ENCODE data around the gene CCDC57.
A peak's percentile ranks its signal among the peaks of the same experiment; 100 is the strongest.

Gene CCDC57

GRCh38 chr17:82245134-82246039, 32.7 kb upstream of the CCDC57 start:
- Histone ChIP-seq H3K9me3 (ENCODE audit: control insufficient read depth in 2 of 2, low read length in 2 of 2) (no peaks in the 10 kb centered on the region), H3K27me3 (ENCODE audit: control insufficient read depth in 1 of 2, insufficient read depth in 2 of 2, low read length in 2 of 2) (no peaks in the 10 kb centered on the region), H3K4me3 (ENCODE audit: low read length in 2 of 2) (no peak overlapping the region), H3K9ac (ENCODE audit: low read length in 2 of 2) (peak overlapping the region in 1 of 2 donors; percentile 5), H3K36me3 (ENCODE audit: control insufficient read depth in 2 of 2, insufficient read depth in 2 of 2, low read length in 2 of 2) (peaks cover 57 to 60% of the 10 kb centered on the region in 2 donors), H3K27ac (ENCODE audit: low read length) (peak overlapping the region; percentile 93), H3K4me1 (ENCODE audit: control insufficient read depth, insufficient read depth, low read length) (peaks cover 71% of the 10 kb centered on the region)

- peaks cover 50 to 53% of the 10 kb centered on the region in 2 donors for H3K36me3 ChIP-seq (ENCODE audit: control insufficient read depth in 2 of 2, insufficient read depth in 2 of 2, low read length in 2 of 2)
- H3K9me3 ChIP-seq (ENCODE audit: control insufficient read depth in 2 of 2, low read length in 2 of 2) = no peaks in the 10 kb centered on the region
- no peaks in the 10 kb centered on the region for H3K27me3 ChIP-seq (ENCODE audit: control insufficient read depth in 1 of 2, insufficient read depth in 2 of 2, low read length in 2 of 2)
- H3K4me1 ChIP-seq (ENCODE audit: control insufficient read depth, insufficient read depth, low read length) = peaks cover 76% of the 10 kb centered on the region
- H3K9ac ChIP-seq (ENCODE audit: low read length in 2 of 2) = no peak overlapping the region
- H3K27ac ChIP-seq (ENCODE audit: low read length) = peak overlapping the region; percentile 88
- no peak overlapping the region for H3K4me3 ChIP-seq (ENCODE audit: low read length in 2 of 2)
These were observed 31.9 kb upstream of the CCDC57 start for GRCh38 chr17:82244413-82245133.

- H3K36me3 ChIP-seq (ENCODE audit: control insufficient read depth in 2 of 2, insufficient read depth in 2 of 2, low read length in 2 of 2) = peaks cover 47 to 48% of the 10 kb centered on the region in 2 donors
- peaks cover 82% of the 10 kb centered on the region for H3K4me1 ChIP-seq (ENCODE audit: control insufficient read depth, insufficient read depth, low read length)
- H3K9me3 ChIP-seq (ENCODE audit: control insufficient read depth in 2 of 2, low read length in 2 of 2) = no peaks in the 10 kb centered on the region
- H3K27me3 ChIP-seq (ENCODE audit: control insufficient read depth in 1 of 2, insufficient read depth in 2 of 2, low read length in 2 of 2) = no peaks in the 10 kb centered on the region
- H3K9ac ChIP-seq (ENCODE audit: low read length in 2 of 2) = no peak overlapping the region
- H3K4me3 ChIP-seq (ENCODE audit: low read length in 2 of 2) = no peak overlapping the region
- H3K27ac ChIP-seq (ENCODE audit: low read length) = peak overlapping the region; percentile 88
These were observed 31.2 kb upstream of the CCDC57 start for GRCh38 chr17:82243648-82244412.

- Histone ChIP-seq H3K36me3 (ENCODE audit: control insufficient read depth in 2 of 2, insufficient read depth in 2 of 2, low read length in 2 of 2) (peaks cover 41 to 42% of the 10 kb centered on the region in 2 donors), H3K4me1 (ENCODE audit: control insufficient read depth, insufficient read depth, low read length) (peaks cover 86% of the 10 kb centered on the region), H3K27me3 (ENCODE audit: control insufficient read depth in 1 of 2, insufficient read depth in 2 of 2, low read length in 2 of 2) (no peaks in the 10 kb centered on the region), H3K9me3 (ENCODE audit: control insufficient read depth in 2 of 2, low read length in 2 of 2) (no peaks in the 10 kb centered on the region), H3K4me3 (ENCODE audit: low read length in 2 of 2) (peak overlapping the region; percentile 23 to 49), H3K27ac (ENCODE audit: low read length) (peak overlapping the region; percentile 88), H3K9ac (ENCODE audit: low read length in 2 of 2) (peak overlapping the region in 1 of 2 donors; percentile 17)
These were observed 30.5 kb upstream of the CCDC57 start for GRCh38 chr17:82242977-82243647.

GRCh38 chr17:82242698-82242976, 30.0 kb upstream of the CCDC57 start:
- peak overlapping the region in 1 of 2 donors; percentile 17 for H3K9ac ChIP-seq (ENCODE audit: low read length in 2 of 2)
- peak overlapping the region; percentile 23 to 49 for H3K4me3 ChIP-seq (ENCODE audit: low read length in 2 of 2)
- peak overlapping the region; percentile 88 for H3K27ac ChIP-seq (ENCODE audit: low read length)

GRCh38 chr17:82241926-82242697, 29.5 kb upstream of the CCDC57 start:
- Histone ChIP-seq H3K4me1 (ENCODE audit: control insufficient read depth, insufficient read depth, low read length) (peaks cover 86% of the 10 kb centered on the region), H3K4me3 (ENCODE audit: low read length in 2 of 2) (peak overlapping the region; percentile 23 to 49), H3K36me3 (ENCODE audit: control insufficient read depth in 2 of 2, insufficient read depth in 2 of 2, low read length in 2 of 2) (peaks cover 34 to 35% of the 10 kb centered on the region in 2 donors), H3K9ac (ENCODE audit: low read length in 2 of 2) (peak overlapping the region; percentile 17 to 36), H3K27me3 (ENCODE audit: control insufficient read depth in 1 of 2, insufficient read depth in 2 of 2, low read length in 2 of 2) (no peaks in the 10 kb centered on the region), H3K27ac (ENCODE audit: low read length) (peak overlapping the region; percentile 88), H3K9me3 (ENCODE audit: control insufficient read depth in 2 of 2, low read length in 2 of 2) (no peaks in the 10 kb centered on the region)

More at GRCh38 chr17:82242698-82242976, 30.0 kb upstream of the CCDC57 start:
- peaks cover 86% of the 10 kb centered on the region for H3K4me1 ChIP-seq (ENCODE audit: control insufficient read depth, insufficient read depth, low read length)
- H3K27me3 ChIP-seq (ENCODE audit: control insufficient read depth in 1 of 2, insufficient read depth in 2 of 2, low read length in 2 of 2) = no peaks in the 10 kb centered on the region
- H3K36me3 ChIP-seq (ENCODE audit: control insufficient read depth in 2 of 2, insufficient read depth in 2 of 2, low read length in 2 of 2) = peaks cover 37 to 38% of the 10 kb centered on the region in 2 donors
- no peaks in the 10 kb centered on the region for H3K9me3 ChIP-seq (ENCODE audit: control insufficient read depth in 2 of 2, low read length in 2 of 2)

GRCh38 chr17:82241183-82241925, 28.7 kb upstream of the CCDC57 start:
- Histone ChIP-seq H3K4me3 (ENCODE audit: low read length in 2 of 2) (peak overlapping the region in 1 of 2 donors; percentile 49), H3K36me3 (ENCODE audit: control insufficient read depth in 2 of 2, insufficient read depth in 2 of 2, low read length in 2 of 2) (peaks cover 34 to 35% of the 10 kb centered on the region in 2 donors), H3K9me3 (ENCODE audit: control insufficient read depth in 2 of 2, low read length in 2 of 2) (no peaks in the 10 kb centered on the region), H3K4me1 (ENCODE audit: control insufficient read depth, insufficient read depth, low read length) (peaks cover 86% of the 10 kb centered on the region), H3K9ac (ENCODE audit: low read length in 2 of 2) (peak overlapping the region; percentile 3 to 51), H3K27ac (ENCODE audit: low read length) (peak overlapping the region; percentile 88), H3K27me3 (ENCODE audit: control insufficient read depth in 1 of 2, insufficient read depth in 2 of 2, low read length in 2 of 2) (no peaks in the 10 kb centered on the region)

GRCh38 chr17:82240506-82241182, 28.0 kb upstream of the CCDC57 start:
- Histone ChIP-seq H3K9me3 (ENCODE audit: control insufficient read depth in 2 of 2, low read length in 2 of 2) (no peaks in the 10 kb centered on the region), H3K36me3 (ENCODE audit: control insufficient read depth in 2 of 2, insufficient read depth in 2 of 2, low read length in 2 of 2) (peaks cover 27 to 28% of the 10 kb centered on the region in 2 donors)

More at GRCh38 chr17:82240506-82241182, 28.0 kb upstream of the CCDC57 start:
- Histone ChIP-seq H3K4me3 (ENCODE audit: low read length in 2 of 2) (peak overlapping the region in 1 of 2 donors; percentile 8), H3K27ac (ENCODE audit: low read length) (peak overlapping the region; percentile 88), H3K4me1 (ENCODE audit: control insufficient read depth, insufficient read depth, low read length) (peaks cover 86% of the 10 kb centered on the region), H3K27me3 (ENCODE audit: control insufficient read depth in 1 of 2, insufficient read depth in 2 of 2, low read length in 2 of 2) (no peaks in the 10 kb centered on the region), H3K9ac (ENCODE audit: low read length in 2 of 2) (peak overlapping the region; percentile 3 to 42)
